SK-N-MC (cell line): ENCODE results near the gene MFAP3L.

Experiments
- EZH2 ChIP-seq: fragments of 200-600 bp; sonication (generic); IDR thresholded peaks from one replicate; pipeline ENCODE4 v1.6.1; 2017; ENCODE audit warnings: antibody characterized with exemption
- POLR2AphosphoS5 ChIP-seq: IDR thresholded peaks from 2 replicates; pipeline ENCODE4 v1.6.1; 2012; ENCODE audit warnings: mild to moderate bottlenecking, low read depth, low read length, borderline replicate concordance

- TF ChIP-seq EZH2 (no peak), POLR2AphosphoS5 (no peak)
These were observed 21.7 kb upstream of the MFAP3L start for GRCh38 chr4:170047771-170048354.
